Mucosa of descending colon (tissue), 3 donors: ENCODE results near the gene CYP46A1. TPM values are rescaled to one million over a fixed set of nuclear protein-coding genes. Genes with fewer than 3 reads are reported as not detected.

ENCODE experiments used
- ATAC-seq: fragments of 200-7000 bp; cut with Tn5 transposase; one replicate; pipeline ENCODE4 v1.9.1; 2020; ENCODE audit warnings: mild to moderate bottlenecking, moderate library complexity
- DNase-seq, 3 donors: peaks; one replicate each; pipeline ENCODE4 v3.0.0-alpha.2; 2020
- H3K36me3 ChIP-seq: fragments of 200-600 bp; one replicate; pipeline ENCODE4 v1.8.0; 2021; ENCODE audit warnings: low read depth, mild to moderate bottlenecking
- H3K4me1 ChIP-seq: fragments of 200-600 bp; one replicate; pipeline ENCODE4 v1.8.0; 2021; ENCODE audit warnings: low read depth, mild to moderate bottlenecking
- H3K4me3 ChIP-seq: fragments of 200-600 bp; one replicate; pipeline ENCODE4 v1.8.0; 2021; ENCODE audit warnings: mild to moderate bottlenecking
- H3K9me3 ChIP-seq: fragments of 200-600 bp; one replicate; pipeline ENCODE4 v1.8.0; 2021; ENCODE audit warnings: mild to moderate bottlenecking
- CTCF ChIP-seq: fragments of 200-600 bp; IDR thresholded peaks from one replicate; pipeline ENCODE4 v1.8.0; 2022; ENCODE audit warnings: antibody characterized with exemption, mild to moderate bottlenecking
- intact Hi-C, 2 donors: fragments of 100-400 bp; cut with DNase I in 1 of 2; cut with micrococcal nuclease in 1 of 2; formaldehyde crosslinking; loops; one replicate each; pipeline versions ENCODE4 v1.11.0 to v1.11.1; 2022; cut with DNase I, micrococcal nuclease
- total RNA-seq, 3 donors: library from RNA; stranded (reverse); fragmentation: NEBNext Ultra II Directional in 2 of 3; extraction: Animal tissue kit (Norgen Biotek cat#: 25700) in 2 of 3; gene quantifications; one replicate each; pipeline versions ENCODE4 v1.2.1 to v1.2.4, GENCODE V29; 2021 to 2023
- donor health status: DM: no; HTN: no; CAD: no; lungs with moderate emphysema.
- donor health status: DM: no; HTN: no; CAD: no.
- donor health status: DM: no; HTN: yes; CAD: no.

Gene CYP46A1
- total RNA-seq, 3 donors from 2014 or later: 0.14 to 1.0 (median 0.22) TPM

- no peak for ATAC-seq
These were observed 49.1 kb downstream of the CYP46A1 start for GRCh38 chr14:99733211-99733539.

GRCh38 chr14:99733540-99734405, 49.7 kb downstream of the CYP46A1 start:
- no peaks in the 10 kb centered on the region for H3K9me3 ChIP-seq
- ATAC-seq (no peak), DNase-seq (peak in 2 of 3 donors; percentile 34 to 52)
- H3K4me1 ChIP-seq: no peaks in the 10 kb centered on the region
- no peak overlapping the region for H3K4me3 ChIP-seq
- intact Hi-C loops: loop anchor here in 1 of 2 donors (5.0 kb wide), 1 partner anchor 154 kb away; no protein-coding TSS in a partner anchor
- H3K36me3 ChIP-seq: no peaks in the 10 kb centered on the region
- TF ChIP-seq CTCF: no peak

More at GRCh38 chr14:99733211-99733539, 49.1 kb downstream of the CYP46A1 start:
- H3K4me1 ChIP-seq: no peaks in the 10 kb centered on the region
- TF ChIP-seq CTCF: no peak
- intact Hi-C loops: loop anchor here in 1 of 2 donors (5.0 kb wide), 1 partner anchor 154 kb away; no protein-coding TSS in a partner anchor
- DNase-seq: no peak
- H3K36me3 ChIP-seq: no peaks in the 10 kb centered on the region
- no peaks in the 10 kb centered on the region for H3K9me3 ChIP-seq
- no peak overlapping the region for H3K4me3 ChIP-seq

- TF ChIP-seq CTCF: no peak
- no peak for ATAC-seq
- H3K4me3 ChIP-seq: no peak overlapping the region
- no peaks in the 10 kb centered on the region for H3K9me3 ChIP-seq
- DNase-seq: peak in 2 of 3 donors; percentile 24 to 42
- intact Hi-C loops: loop anchor here in 1 of 2 donors (5.0 kb wide), 1 partner anchor 153 kb away; no protein-coding TSS in a partner anchor
- no peaks in the 10 kb centered on the region for H3K36me3 ChIP-seq
- H3K4me1 ChIP-seq: no peaks in the 10 kb centered on the region
These were observed 50.4 kb downstream of the CYP46A1 start for GRCh38 chr14:99734406-99735051.

GRCh38 chr14:99735189-99736135, 51.4 kb downstream of the CYP46A1 start:
- peak in 2 of 3 donors; percentile 16 to 22 for DNase-seq
- no peaks in the 10 kb centered on the region for H3K4me1 ChIP-seq
- no peak overlapping the region for H3K4me3 ChIP-seq
- H3K9me3 ChIP-seq: no peaks in the 10 kb centered on the region
- TF ChIP-seq CTCF: no peak
- no peaks in the 10 kb centered on the region for H3K36me3 ChIP-seq
- no peak for ATAC-seq
- intact Hi-C loops: no loop called here
